Right ventricle myocardium superior (tissue), 1 donor: ENCODE measurements around the gene EYA3. TPM values are rescaled to one million over a fixed set of nuclear protein-coding genes. Genes with fewer than 3 reads are reported as not detected.

Experiments
- ATAC-seq: fragments of 200-7000 bp; cut with Tn5 transposase; one replicate; pipeline ENCODE4 v1.9.1; 2020; ENCODE audit warnings: mild to moderate bottlenecking; ENCODE audit not compliant: poor library complexity
- DNase-seq: peaks from one replicate; pipeline ENCODE4 v3.0.0-alpha.2; 2020
- intact Hi-C: fragments of 100-400 bp; cut with DNase I; formaldehyde crosslinking; loops from one replicate; pipeline ENCODE4 v1.11.2; 2022
- total RNA-seq: library from RNA; stranded (reverse); fragmentation: NEBNext Ultra II Directional; extraction: Animal tissue kit (Norgen Biotek cat#: 25700); gene quantifications from one replicate; pipeline ENCODE4 v1.2.1, GENCODE V29; 2021
- donor health status: DM: no; HTN: yes; CAD: no; lungs with severe emphysema.

EYA3 gene
- total RNA-seq, 1 donor from 2014 or later = 16.0 TPM

DNA sequence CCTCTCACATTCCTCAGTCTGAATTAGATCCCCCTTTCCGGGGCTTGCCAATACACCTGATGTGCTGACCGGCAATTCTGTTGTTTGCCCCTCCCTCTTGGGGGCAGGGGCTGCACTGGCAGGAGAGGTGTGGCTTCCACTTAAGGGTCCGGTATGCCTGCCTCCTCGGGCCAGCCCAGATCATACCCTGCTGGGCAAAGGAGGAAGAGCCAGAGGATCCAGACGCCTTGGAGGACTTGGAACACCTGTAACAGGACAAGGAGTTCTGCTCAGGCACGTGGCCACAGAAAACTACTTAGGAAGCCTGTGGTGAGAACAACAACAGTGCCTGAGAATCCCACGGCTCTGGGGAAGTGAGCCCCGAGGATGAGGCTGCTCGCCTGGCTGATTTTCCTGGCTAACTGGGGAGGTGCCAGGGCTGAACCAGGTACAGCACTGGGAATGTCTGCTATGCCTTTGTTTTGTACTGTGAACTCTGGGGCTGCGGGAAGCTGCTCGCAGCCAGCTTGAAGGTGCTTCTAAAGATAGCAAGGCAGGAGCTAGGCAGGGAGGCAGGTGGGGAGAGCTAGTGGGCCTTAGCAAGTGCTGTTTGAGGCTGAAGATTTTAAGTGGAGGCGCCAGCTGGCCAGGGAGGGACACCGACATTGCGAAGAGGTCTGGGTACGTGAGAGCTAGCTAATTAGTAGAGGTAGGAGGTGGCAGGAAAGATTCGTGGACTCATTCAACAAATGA lies 153.4 kb downstream of the EYA3 start, which contains the start of gene SMPDL3B:
Gene SMPDL3B (plus strand): TSS at position 183 of the 732 bp plus-strand sequence. CDS start 184 bp downstream, at position 367.
- no peak for DNase-seq
- no peak for ATAC-seq
- intact Hi-C loops = no loop called here

DNA sequence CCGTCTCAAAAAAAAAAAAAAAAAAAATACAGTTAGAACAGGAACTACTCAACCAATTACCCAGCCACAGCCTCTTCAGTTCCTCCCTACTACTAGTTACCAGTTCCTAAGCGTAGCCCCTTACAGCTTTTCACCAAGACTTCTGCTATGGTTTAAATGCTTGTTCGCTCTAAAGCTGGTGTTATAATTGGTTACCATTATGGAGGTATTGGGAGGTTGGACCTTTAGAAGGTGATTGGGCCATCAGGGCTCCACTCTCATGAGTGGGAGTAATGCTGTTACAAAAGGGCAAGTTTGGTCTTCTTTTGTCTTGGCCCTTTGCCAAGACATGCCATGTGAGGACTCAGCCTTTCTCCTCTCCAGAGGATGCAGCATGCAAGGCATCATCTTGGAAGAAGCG lies 156.7 kb downstream of the EYA3 start:
- DNase-seq = no peak
- ATAC-seq = no peak
- intact Hi-C loops = no loop called here

DNA sequence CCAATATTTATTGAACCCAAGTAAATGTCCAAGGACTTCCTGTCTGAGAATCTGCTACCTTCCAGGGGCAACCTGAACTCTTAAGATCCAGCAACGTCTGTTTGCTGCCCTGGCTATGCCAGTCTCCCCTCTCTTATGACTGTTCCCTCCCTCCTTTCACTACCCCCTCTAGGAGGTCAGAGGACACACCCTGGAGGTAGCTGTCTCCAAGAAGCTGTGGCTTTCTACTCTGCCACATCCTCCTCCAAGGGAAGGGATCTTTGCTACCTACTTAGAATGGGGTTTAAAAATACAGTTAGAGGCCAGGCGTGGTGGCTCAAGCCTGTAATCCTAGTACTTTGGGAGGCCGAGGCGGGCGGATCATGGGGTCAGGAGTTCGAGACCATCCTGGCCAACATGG lies 157.2 kb downstream of the EYA3 start:
- intact Hi-C loops = no loop called here

DNA sequence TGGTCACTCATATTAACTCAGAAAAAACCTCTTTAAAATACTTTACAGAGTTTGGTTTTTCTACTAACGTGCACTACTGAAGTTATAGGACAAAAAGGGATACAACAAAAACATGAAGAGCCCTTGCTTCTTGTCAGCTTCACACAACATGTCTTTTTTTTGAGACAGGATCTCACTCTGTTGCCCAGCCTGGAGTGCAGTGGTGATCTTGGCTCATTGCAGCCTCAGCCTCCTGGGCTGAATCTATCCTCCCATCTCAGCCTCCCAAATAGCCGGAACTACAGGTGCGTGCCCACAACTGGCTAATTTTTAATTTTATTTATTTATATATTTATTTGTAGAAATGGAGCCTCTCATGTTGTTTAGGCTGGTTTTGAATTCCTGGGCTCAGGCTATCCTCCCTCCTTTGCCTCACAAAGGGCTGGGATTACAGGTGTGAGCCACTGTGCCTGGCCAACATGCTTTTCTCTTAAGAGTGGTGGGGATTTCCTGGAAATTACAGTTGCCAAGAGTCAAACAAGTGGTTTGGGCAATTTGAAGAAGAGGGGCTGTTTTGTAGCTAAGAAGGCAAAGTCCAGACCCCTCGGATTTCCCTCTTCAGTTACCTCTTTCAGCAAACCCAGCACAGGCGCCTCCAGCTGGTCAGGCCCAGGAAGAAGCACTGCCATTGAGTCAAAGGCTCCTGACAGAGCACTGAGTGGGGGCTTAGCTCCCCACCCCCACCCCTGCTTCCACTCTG lies 160.0 kb downstream of the EYA3 start:
- DNase-seq (no peak), ATAC-seq (no peak)
- intact Hi-C loops = no loop called here

More for the DNA sequence above, 157.2 kb downstream of the EYA3 start:
- ATAC-seq (no peak), DNase-seq (no peak)

DNA sequence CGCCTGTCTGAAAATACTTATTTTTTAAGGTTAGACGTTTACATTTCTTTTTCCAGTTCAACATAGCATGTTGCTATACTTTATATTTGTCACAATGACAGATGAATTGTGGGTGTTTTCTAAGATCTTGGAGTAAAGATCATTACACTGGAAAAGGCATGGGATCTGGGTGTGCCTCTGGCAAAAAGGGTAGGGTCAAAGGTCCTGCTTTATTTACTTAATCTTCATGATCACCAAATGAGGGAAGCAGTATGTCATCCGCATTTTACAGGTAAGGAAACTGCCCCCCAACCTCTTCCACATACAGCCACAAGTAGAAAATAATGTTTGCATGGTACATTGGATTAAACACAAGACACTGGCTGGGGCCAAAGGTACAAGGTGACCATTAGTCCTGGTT lies 166.1 kb downstream of the EYA3 start:
- intact Hi-C loops = no loop called here
- ATAC-seq (no peak), DNase-seq (no peak)

Other genes starting within 250 kb of the EYA3 start
- 9.4 TPM for gene THEMIS2, start 216.1 kb downstream of the EYA3 start, total RNA-seq
- 21.4 TPM for gene RPA2, start 174.0 kb downstream of the EYA3 start, total RNA-seq
- not detected for gene SMPDL3B, start 153.6 kb downstream of the EYA3 start, total RNA-seq
- 4.1 TPM for gene XKR8, start 128.6 kb downstream of the EYA3 start, total RNA-seq
- 1.9 TPM for gene PTAFR, start 88.1 kb upstream of the EYA3 start, total RNA-seq
- gene DNAJC8, start 144.4 kb upstream of the EYA3 start, total RNA-seq = 54.9 TPM
- 358 TPM for gene ATP5IF1, start 147.5 kb upstream of the EYA3 start, total RNA-seq
- gene SESN2, start 170.9 kb upstream of the EYA3 start, total RNA-seq = 2.6 TPM
- gene MED18, start 240.4 kb upstream of the EYA3 start, total RNA-seq = 9.7 TPM